HG03139 (cell line): ENCODE data around the gene IZUMO1.
"Not testable (repeated sequence)": the region's sequence is repeated elsewhere in the genome, so short reads cannot be mapped to it uniquely, and the experiment has no call there.

Experiments used
- ATAC-seq: cut with Tn5 transposase; IDR thresholded peaks from one replicate; pipeline ENCODE4 v1.9.1; 2021; ENCODE audit not compliant: unreplicated experiment

IZUMO1 gene

GRCh38 chr19:48738557-48739403, 7.9 kb downstream of the IZUMO1 start:
- peak; percentile 81 for ATAC-seq

DNA sequence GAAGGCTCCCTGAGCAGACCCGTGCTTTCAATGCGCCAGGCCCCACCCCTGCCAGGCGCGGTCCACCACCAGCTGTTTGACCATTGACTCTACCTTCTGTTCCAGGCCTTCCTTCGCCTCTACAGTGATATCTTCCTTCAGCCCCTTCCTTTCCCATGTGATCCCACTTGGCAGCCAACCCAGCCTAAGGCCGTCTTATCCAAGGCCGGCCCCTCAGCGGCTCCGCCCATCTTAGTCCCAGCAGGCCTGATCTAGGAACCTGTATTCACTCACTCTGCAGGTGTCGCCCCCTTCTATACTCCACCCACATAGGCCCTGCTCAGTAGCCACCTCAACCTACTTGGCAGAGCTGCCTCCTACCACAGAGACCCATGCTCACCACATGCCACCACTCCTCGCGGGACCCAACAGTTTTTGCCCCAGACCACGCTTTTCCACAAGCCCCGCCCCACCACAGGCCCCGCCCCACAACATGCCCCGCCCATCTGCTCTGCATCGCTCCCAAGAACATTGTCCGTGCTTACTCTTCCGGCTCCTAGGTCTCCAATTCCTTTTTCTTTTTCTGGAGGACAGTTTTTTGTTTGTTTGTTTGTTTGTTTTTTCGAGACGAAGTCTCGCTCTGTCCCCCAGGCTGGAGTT, 9.2 kb downstream of the IZUMO1 start:
- ATAC-seq = no peak

- ATAC-seq = no peak
Measured at GRCh38 chr19:48735031-48735615, 11.6 kb downstream of the IZUMO1 start.

- ATAC-seq = no peak
Measured at GRCh38 chr19:48734625-48735024, 12.1 kb downstream of the IZUMO1 start.

DNA sequence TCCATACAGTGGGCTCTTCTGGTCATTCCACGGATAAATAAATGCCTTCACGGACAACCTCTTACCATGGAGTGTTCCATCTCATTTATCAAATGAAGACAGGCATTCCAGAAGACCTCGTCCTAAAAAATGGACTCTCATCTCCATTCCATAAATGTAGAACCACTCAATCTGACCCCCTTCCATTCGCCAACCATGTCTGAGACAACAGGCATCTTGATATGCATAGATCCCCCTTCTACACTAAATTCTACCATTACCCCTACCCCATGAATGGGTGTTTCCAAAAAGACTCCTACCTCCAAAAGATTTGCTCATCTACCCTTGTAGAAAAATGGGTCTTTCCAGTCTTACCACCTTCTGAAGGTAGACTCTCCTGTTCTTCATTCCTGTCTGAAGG, 15.3 kb downstream of the IZUMO1 start:
- no peak for ATAC-seq

GRCh38 chr19:48728911-48729664, 17.6 kb downstream of the IZUMO1 start:
- no peak for ATAC-seq

DNA sequence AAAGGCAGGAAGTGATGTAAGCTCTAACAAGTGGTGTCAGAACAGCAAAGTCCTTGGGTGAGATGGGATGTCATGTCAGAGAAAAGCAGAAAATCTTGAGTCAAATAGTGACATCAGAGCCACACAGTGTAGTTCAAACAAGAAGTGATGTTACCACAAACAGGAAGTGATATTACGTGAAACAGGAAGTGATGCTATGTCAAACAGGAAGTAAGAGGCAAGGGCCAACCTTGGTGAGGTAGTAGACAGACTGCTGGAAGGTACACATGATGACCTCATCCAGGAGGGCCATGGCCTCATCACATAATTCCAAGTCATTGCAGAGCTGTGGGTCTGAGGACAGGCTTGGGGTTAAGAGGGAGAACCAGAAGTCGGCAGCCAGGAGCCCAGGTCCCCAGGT, 20.2 kb downstream of the IZUMO1 start:
- ATAC-seq = no peak

GRCh38 chr19:48724796-48725753, 21.6 kb downstream of the IZUMO1 start:
- ATAC-seq = no peak

GRCh38 chr19:48722196-48722708, 24.5 kb downstream of the IZUMO1 start:
- ATAC-seq = no peak

- ATAC-seq = peak; percentile 74
Measured at GRCh38 chr19:48720613-48721296, 26.0 kb downstream of the IZUMO1 start.

GRCh38 chr19:48720251-48720612, 26.5 kb downstream of the IZUMO1 start:
- no peak for ATAC-seq

- no peak for ATAC-seq
Measured at GRCh38 chr19:48719263-48720171, 27.2 kb downstream of the IZUMO1 start, which contains the start of gene MAMSTR. TSS of gene MAMSTR (minus strand) at chr19:48719725. CDS start at chr19:48719031, 694 bp downstream.

DNA sequence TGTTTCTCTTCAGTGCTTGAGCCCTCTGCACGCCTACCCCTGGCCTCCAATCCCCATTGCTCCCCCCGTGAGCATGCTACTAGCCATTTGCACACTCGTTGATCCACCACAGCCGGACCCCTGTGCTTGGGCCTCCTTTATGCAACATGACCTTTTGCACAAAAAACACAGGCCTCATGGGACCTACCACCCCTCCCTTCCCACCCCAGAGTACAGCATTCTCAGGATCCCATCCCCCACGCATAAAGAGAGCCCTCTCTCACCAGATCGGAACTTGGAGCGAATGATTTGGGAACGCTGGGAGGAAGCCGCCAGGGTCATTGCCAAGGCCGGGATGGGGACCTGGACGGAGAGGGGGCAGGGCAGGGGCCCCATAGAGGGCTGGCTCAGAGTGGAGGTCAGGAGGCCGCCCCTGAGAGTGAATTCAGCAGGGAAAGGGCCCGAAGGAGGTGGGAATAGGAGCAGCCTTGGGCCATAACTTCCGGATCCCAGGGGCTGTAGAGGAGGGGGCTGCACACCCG, 27.9 kb downstream of the IZUMO1 start:
- ATAC-seq = no peak

DNA sequence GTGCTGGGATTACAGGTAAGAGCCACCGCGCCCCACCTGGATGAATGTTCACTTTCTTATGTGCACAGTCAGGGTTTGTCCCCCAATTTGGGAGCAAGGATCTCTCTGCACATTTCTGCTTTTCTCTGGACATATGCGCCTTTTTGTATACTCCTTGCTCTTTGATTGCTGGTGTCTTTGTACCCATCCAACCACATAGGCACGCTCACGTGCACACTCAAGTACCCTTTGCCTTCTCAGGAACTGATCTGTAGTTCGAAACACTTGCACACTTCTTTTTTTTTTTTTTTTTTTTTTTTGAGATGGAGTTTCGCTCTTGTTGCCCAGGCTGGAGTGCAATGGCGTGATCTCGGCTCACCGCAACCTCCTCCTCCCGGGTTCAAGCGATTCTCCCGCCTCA, 28.6 kb downstream of the IZUMO1 start:
- ATAC-seq = not testable (repeated sequence)

GRCh38 chr19:48716562-48717291, 30.0 kb downstream of the IZUMO1 start:
- no peak for ATAC-seq

- no peak for ATAC-seq
Measured at GRCh38 chr19:48715681-48716171, 31.0 kb downstream of the IZUMO1 start.
